SW 1271 (cell line): ENCODE measurements around the gene MCM10.
"Not testable (repeated sequence)": the region's sequence is repeated elsewhere in the genome, so short reads cannot be mapped to it uniquely, and the experiment has no call there.

Experiments
- DNase-seq, 2 experiments: peaks; one replicate each; lab custom pipeline; 2025; lab: John Stamatoyannopoulos, UW

MCM10 gene

GRCh38 chr10:13221572-13221971 lies 60.2 kb downstream of the MCM10 start:
- DNase-seq = no peak

- DNase-seq = no peak
Observed at GRCh38 chr10:13222151-13222550, 60.8 kb downstream of the MCM10 start.

DNA sequence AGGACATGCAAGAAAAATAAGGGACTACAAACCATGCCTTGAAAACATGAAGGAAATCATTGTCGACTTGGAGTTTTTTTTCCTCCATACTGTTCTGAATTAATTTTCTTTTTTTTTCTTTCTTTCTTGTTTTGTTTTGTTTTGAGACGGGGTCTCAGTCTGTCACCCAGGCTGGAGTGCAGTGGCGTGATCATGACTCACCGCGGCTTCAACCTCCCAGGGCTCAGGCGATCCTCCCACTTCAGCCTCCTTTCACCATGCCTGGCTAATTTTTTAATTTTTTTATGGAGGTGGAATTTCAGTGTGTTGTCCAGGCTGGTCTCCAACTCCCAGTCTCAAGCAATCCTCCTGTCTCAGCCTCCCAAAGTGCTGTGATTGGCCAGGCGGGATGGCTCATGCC lies 61.2 kb downstream of the MCM10 start:
- no peak for DNase-seq

DNA sequence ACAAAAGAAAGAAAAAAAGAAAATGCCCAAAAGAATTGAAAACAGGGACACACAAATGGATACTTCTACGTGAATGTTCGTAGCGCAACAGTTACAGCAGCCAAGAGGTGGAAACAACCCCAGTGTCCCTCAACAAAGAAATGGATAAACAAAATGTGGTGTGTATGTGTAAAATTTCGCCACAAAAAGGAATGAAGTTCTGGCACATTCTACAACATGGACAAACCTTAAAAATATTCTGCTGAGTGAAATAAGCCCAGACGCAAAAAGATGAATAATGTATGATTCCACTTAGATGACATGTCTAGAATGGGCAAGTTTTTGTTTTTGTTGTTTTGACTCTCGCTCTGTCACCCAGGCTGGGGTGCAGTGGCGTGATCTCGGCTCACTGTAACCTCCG lies 61.9 kb downstream of the MCM10 start:
- DNase-seq = no peak

DNA sequence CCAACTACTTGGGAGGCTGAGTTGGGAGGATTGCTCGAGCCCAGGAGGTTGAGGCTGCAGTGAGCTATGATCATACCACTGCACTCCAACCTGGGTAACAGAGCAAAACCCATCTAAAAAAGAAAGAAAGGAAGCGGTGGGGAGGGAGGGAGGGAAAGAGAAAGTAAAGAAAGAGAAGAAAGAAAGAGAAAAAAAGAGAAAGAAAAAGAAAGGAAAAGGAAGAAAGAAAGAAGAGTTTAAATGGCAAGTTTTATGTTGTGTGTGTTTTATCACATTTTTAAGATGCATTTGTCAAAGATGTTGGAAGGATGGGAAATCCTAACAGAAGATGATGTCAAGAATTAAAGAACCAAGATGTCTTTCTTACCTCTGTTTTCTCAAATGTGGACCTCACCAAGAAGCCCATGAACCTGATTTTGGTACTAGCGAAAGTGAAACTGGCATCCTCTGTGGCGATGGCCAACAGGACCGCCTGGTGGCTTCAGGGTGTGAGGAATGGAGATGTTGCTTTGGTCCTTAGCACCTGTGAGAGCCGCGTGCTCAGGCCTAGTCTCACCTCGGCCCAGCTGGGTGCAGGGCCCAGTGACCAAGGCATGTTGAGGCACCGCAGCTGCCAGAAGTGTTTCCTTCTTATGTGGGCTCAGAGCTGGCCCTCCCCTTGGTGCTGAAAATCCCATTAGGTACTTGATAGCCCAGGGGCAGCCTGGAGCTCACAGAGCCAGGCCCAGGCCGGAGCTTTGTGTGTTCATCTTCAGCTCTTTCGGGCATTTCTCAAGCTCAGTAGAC lies 63.0 kb downstream of the MCM10 start:
- no peak for DNase-seq

GRCh38 chr10:13225601-13226000 lies 64.2 kb downstream of the MCM10 start:
- no peak for DNase-seq

- DNase-seq = no peak
Observed at GRCh38 chr10:13227031-13227430, 65.7 kb downstream of the MCM10 start.

- DNase-seq = no peak
Observed at GRCh38 chr10:13231190-13231589, 69.8 kb downstream of the MCM10 start.

GRCh38 chr10:13231808-13232207 lies 70.5 kb downstream of the MCM10 start:
- no peak for DNase-seq

DNA sequence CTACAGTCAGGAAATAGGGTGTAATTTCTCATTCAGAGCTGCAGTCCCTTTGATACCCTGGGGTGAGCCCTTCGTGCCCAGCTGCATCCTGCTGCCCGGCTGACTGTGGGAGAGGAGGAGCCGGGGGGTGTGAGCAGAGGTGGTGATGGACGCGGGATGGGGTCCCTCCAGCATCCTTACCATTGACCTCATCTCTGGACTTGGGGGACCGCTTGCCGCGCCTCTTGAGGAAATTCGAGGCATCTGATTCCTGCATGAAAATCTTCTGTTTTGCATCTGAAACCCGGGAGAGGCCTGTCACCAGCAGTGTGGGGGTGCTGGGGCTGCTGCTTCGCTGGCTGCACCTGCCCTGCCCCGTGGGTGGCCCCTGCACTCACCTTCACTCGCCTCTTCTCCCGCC lies 72.0 kb downstream of the MCM10 start:
- DNase-seq = no peak

DNA sequence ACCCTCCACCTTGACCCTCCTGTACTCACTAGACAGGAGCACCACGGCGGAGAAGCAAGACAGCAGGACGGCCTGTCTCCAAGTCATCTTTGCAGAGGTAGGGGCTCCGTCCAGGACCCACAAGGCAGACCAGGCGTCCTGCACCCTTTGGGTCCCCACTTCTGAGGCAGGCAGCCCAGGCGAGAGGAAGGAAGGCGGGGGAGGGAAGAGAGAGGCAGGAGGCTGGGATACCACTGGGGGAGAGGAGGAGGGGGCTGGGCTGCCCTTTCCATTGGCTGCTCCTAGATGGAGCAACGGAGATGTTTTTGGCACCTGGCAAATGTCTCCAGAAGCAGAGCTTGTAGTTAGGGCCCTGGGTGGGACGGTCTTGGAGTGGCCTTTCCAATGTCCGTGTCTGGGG lies 72.8 kb downstream of the MCM10 start, which contains the start of gene UCMA:
UCMA (minus strand) TSS at position 203 of the 400 bp plus-strand sequence; CDS start at position 87, 116 bp downstream.
- DNase-seq = no peak

GRCh38 chr10:13234736-13235135 lies 73.4 kb downstream of the MCM10 start:
- not testable (repeated sequence) for DNase-seq

GRCh38 chr10:13236638-13237037 lies 75.3 kb downstream of the MCM10 start:
- DNase-seq = no peak

DNA sequence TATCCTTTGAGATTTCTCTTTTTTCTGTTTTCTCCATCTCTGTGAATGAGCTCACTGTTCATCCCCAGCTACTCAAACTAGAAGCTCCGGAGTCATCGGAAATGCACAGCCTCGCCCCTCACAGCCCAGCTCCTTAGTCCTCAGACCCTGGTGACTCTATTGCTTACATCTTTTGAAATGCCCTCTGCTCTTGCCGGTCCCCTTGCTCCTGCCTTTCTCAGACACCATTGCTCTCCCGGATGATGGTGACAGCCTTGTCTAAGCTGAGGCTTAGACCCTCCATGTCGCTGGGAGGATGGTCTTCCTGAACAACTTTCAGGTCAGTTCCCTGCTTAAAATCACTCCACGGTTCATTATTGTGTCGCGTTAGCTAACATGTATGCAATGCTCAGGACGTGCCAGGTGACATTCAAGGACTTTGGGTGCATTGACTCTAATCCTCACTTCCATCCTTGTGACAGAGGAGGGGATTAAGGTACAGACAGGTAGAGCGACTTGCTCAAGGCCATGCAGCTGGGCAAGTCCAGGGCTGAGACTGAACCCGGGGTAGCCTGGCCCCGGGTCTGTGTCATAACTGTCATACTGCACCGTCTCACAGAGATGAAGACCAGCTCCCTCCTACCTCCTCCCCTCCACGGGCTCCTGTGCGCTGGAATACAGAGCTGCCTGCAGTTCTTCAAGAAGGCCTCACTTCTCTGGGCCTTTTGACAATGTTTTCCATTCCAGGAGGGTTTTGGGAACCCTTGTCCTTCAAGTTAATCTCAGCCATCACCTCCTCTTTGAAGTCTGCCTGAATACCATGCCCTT lies 77.1 kb downstream of the MCM10 start:
- no peak for DNase-seq

DNA sequence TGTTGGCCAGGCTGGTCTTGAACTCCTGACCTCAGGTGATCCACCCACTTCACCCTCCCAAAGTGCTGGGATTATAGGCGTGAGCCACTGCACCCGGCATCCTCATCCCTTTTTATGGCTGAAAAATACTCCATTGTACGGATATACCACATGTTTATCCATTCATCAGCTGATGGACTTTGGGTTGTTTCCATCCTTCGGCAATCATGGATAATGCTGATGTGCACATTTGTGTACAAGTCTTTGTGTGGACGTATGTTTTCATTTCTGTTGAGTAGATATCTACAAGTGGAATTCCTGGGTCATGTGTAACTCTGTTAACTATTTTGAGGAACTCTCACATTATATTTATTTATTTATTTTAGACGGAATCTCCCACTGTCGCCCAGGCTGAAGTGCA lies 78.6 kb downstream of the MCM10 start:
- no peak for DNase-seq

DNA sequence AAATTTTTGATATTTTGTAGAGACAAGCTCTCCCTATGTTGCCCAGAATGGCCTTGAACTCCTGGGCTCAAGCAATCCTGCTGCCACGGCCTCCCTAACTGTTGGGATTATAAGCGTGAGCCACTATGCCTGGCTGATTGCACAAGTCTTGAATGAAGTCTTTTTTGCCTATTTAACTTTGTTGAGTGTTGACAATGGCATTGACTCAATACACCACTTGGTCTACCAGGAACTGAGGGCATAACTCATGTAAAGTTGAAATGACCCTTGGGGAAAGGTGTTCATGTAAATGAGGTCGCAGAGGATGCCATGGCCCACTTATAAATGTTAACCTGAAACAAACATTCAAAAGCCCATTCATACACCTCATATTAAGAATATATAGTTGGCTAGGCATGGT lies 80.3 kb downstream of the MCM10 start:
- DNase-seq = no peak

DNA sequence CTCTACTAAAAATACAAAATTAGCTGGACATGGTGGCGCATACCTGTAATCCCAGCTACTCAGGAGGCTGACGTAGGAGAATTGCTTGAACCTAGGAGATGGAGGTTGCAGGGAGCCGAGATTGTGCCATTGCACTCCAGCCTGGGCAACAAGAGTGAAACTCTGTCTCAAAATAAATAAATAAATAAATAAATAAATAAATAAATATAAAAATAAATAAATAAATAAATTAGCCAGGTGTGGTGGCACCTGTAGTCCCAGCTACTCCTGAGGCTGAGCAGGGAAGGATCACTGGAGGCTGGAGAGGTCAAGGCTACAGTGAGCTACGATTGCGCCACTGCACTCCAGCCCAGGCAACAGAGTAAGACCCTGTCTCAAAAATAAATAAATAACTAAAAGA lies 80.9 kb downstream of the MCM10 start:
- not testable (repeated sequence) for DNase-seq

DNA sequence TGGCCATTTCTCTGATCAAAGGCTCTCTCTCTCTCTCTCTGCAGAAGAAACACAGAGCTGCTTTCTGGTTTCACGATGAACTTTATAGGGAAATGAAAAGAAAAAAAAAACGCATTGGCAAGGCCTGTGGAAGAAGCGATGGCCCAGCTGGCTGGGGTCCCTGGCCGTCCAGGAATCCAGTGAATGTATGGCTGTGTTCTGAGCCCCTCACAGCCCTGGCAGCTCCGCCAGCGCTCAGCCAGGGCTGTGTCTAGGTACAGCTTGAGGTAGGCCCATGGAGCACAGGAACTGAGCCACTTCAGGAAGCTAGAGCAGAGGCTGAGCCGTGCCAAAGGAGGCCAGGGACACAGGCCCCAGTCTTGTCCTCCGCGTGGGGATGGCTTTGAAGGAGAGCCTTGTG lies 85.9 kb downstream of the MCM10 start:
- DNase-seq = no peak

DNA sequence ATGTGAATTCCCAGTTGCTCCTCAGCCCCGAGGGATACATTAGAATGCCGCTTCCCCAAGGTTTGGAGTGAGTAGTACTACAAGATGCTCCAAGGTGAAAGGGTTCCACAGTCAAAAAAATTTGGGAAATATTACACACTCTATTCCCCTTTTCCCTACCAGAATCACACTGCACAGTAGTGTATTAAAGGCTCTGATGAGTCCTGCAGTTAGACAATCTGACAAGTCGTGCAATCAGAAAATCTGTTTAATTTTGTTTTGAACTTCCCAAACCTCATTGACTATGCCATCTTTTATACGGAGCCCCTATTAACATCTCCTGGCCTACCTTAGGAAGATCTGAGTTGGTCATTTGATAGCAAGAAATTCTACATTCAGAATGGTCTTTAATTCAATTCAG lies 86.4 kb downstream of the MCM10 start:
- DNase-seq = no peak

GRCh38 chr10:13253726-13254125 lies 92.4 kb downstream of the MCM10 start:
- no peak for DNase-seq

DNA sequence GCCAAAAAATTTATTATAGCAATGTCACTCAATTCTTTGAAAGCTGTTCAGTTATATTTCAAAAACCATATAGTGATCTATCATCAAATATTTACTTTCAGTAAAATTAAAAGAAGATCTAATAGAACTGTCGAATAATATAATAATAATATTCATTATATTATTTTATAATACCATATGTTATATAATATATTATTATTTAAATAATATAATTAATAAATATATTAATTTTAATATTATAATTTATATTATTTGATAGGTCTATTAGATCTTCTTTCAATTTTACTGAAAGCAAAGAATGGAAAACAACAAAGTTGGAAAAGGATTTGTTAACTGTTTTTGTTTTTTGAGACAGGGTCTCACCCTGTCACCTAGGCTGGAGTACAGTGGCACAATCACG lies 95.3 kb downstream of the MCM10 start:
- no peak for DNase-seq

- no peak for DNase-seq
Observed at GRCh38 chr10:13257621-13258140, 96.3 kb downstream of the MCM10 start.
